Measurements from ENCODE around the gene SLC2A4RG.
"Not testable (repeated sequence)": the region's sequence is repeated elsewhere in the genome, so short reads cannot be mapped to it uniquely, and the experiment has no call there.

Gene SLC2A4RG

DNA sequence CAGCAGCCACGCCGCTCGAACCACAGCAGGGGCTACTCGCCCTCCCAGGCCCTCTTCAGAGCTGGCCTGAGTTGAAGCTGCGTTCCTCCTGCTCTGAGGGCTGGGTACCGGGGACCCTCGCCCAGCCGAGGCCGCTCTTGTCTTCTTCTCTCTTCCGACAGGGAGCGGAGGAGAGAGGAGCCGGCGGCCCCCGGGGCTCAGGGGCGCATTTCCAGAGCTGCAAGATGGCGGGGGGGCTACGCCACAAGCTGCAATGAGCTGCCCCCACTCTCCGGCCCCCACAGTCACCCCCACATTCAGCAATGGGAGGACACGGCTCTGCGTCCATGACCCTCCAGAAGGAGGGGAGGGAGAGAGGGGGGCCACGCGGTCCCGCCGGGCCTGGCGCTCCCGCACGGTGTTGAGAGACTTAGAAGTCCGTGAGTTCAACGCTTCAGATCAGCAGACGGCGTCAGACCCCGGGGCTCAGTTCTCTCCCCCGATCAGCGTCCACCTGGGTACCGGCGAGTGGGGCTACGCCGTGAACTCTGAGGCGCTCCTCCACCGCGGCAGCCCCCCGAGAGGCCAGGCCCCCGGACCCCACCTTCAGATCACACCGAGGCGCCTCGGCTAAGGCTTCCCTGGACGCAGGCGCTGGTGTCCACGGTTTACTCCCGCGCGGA is 31.6 kb downstream of the SLC2A4RG start:
- Histone ChIP-seq H3K9me3 (ENCODE audit: control insufficient read depth, insufficient read depth, low read length) (no peaks in the 10 kb centered on the region), H3K4me3 (ENCODE audit: low read length) (no peak overlapping the region), H3K36me3 (ENCODE audit: control insufficient read depth, insufficient read depth, low read length) (peaks cover 11% of the 10 kb centered on the region; the same call in 1 of the 2 replicates), H3K27me3 (ENCODE audit: control insufficient read depth, insufficient read depth, low read length) (no peaks in the 10 kb centered on the region), H3K4me1 (ENCODE audit: control insufficient read depth, insufficient read depth, low read length) (peaks cover 1% of the 10 kb centered on the region; the same call in 1 of the 2 replicates), H3K27ac (ENCODE audit: low read length) (no peak overlapping the region)
- no CpG with 5 or more reads among the region's 52 CpGs for WGBS (ENCODE audit: insufficient coverage, insufficient read length)
- DNase-seq (ENCODE audit: low read depth, low spot score), result no peak

GRCh38 chr20:63772781-63773518 is 33.4 kb downstream of the SLC2A4RG start:
- H3K27me3 ChIP-seq (ENCODE audit: control insufficient read depth, insufficient read depth, low read length), result no peaks in the 10 kb centered on the region
- peaks cover 1% of the 10 kb centered on the region; the same call in 1 of the 2 replicates for H3K4me1 ChIP-seq (ENCODE audit: control insufficient read depth, insufficient read depth, low read length)
- no CpG with 5 or more reads among the region's 20 CpGs for WGBS (ENCODE audit: insufficient coverage, insufficient read length)
- DNase-seq (ENCODE audit: low read depth, low spot score), result no peak
- peaks cover 8% of the 10 kb centered on the region; the same call in 1 of the 2 replicates for H3K36me3 ChIP-seq (ENCODE audit: control insufficient read depth, insufficient read depth, low read length)
- no peaks in the 10 kb centered on the region for H3K9me3 ChIP-seq (ENCODE audit: control insufficient read depth, insufficient read depth, low read length)
- H3K27ac ChIP-seq (ENCODE audit: low read length), result no peak overlapping the region
- no peak overlapping the region for H3K4me3 ChIP-seq (ENCODE audit: low read length)

DNA sequence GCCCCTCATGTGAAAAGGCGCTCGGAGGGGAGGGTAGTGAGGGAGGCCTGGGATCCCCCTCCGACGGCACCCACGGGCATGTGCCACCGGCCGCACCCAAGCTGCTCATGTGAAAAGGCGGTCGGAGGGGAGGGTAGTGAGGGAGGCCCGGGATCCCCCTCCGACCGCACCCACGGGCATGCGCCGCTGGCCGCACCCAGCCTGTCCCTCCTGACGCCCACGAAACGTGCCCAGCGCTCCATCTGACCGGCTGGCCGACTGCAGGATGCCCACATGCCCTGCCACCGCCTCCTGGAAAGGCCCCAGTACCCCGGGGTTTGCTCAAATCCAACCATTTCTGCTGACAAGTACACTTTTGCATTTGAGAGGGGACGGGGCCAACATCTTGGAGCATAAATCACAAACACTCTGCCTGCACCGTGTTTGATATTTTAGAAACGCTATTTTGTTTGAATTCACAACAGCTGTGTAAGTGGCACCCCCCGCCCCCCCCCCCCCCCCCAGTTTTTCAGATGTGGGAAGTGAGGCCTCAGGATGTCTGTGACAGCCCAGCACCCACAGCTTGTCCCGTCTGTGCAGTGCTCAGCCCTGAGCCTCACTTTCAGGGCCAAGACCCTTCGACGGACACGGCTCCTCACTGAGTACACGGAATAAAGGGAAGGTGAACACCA is 34.1 kb downstream of the SLC2A4RG start:
- DNase-seq (ENCODE audit: low read depth, low spot score), result no peak
- Histone ChIP-seq H3K27me3 (ENCODE audit: control insufficient read depth, insufficient read depth, low read length) (no peaks in the 10 kb centered on the region), H3K4me3 (ENCODE audit: low read length) (no peak overlapping the region), H3K9me3 (ENCODE audit: control insufficient read depth, insufficient read depth, low read length) (no peaks in the 10 kb centered on the region), H3K4me1 (ENCODE audit: control insufficient read depth, insufficient read depth, low read length) (peaks cover 1% of the 10 kb centered on the region; the same call in 1 of the 2 replicates), H3K27ac (ENCODE audit: low read length) (no peak overlapping the region), H3K36me3 (ENCODE audit: control insufficient read depth, insufficient read depth, low read length) (peaks cover 8% of the 10 kb centered on the region; the same call in 1 of the 2 replicates)
- WGBS (ENCODE audit: insufficient coverage, insufficient read length), result no CpG with 5 or more reads among the region's 33 CpGs

DNA sequence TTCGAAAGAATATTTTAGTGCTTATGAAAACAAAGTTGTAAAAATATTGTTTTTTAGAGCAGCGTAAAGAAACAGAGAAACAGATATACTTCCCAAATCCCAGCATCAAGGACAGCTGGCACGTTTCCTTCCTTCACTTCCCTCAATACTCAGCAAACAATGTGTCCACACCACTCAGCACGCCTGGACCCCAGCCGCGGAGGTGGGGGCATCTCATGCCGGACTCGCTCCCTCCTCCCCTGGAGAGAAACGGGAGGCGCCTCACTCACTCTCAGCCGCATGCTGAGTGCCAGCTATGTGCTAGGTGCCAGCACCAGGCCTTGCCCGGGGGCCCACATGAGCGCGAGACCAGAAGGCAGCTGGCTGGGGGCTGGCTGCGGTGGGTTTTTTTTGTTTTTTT is 34.7 kb downstream of the SLC2A4RG start:
- Histone ChIP-seq H3K27me3 (ENCODE audit: control insufficient read depth, insufficient read depth, low read length) (no peaks in the 10 kb centered on the region), H3K4me3 (ENCODE audit: low read length) (no peak overlapping the region), H3K36me3 (ENCODE audit: control insufficient read depth, insufficient read depth, low read length) (peaks cover 4% of the 10 kb centered on the region; the same call in 1 of the 2 replicates), H3K27ac (ENCODE audit: low read length) (no peak overlapping the region), H3K9me3 (ENCODE audit: control insufficient read depth, insufficient read depth, low read length) (no peaks in the 10 kb centered on the region), H3K4me1 (ENCODE audit: control insufficient read depth, insufficient read depth, low read length) (peaks cover 1% of the 10 kb centered on the region; the same call in 1 of the 2 replicates)
- WGBS (ENCODE audit: insufficient coverage, insufficient read length), result no CpG with 5 or more reads among the region's 15 CpGs
- no peak for DNase-seq (ENCODE audit: low read depth, low spot score)

DNA sequence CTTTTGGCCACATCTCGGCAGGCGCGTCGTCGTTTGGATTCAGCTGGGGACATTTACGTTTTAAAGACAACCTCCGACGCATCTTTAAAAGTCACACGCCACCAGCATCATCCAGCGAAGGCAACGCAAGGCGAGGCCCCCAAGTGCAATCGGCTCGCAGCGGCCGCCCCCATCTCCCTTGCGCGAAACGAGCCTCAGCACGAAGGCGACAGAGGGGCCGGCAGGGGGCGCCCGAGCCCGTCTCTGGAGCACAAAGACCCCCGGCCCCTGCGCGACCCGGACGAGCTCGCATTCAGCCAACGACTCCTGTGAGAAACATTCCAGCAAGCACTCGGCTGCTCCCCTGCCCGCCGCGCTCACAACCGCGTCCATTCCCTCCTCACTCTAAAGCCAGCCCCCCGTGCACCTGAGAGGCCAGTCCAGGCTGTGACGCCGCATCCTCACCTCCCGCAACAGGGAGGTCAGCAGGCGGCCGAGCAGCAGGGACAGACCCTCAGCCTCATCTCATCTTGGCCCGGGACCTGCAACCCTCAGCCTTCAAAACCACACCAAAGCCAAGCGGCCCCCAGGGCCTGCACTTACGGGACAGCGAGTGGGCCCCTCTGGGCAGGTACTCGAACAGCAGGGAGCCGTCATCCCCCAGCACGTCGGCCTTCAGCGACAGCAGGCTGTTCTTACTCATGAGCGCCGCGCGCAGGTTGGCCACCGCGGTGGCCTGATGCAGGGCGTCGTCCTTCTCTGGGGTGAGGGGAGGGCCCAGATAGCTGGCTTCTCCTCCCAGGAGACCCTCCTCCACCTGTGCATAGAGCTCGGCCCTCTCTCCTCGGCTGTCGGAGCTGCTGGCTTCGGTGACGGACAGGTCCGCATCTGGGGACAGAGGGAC is 35.8 kb downstream of the SLC2A4RG start:
- Histone ChIP-seq H3K9me3 (ENCODE audit: control insufficient read depth, insufficient read depth, low read length) (no peaks in the 10 kb centered on the region), H3K4me3 (ENCODE audit: low read length) (peak overlapping the region; percentile 25; the same call in 1 of the 2 replicates), H3K27ac (ENCODE audit: low read length) (no peak overlapping the region), H3K4me1 (ENCODE audit: control insufficient read depth, insufficient read depth, low read length) (peaks cover 1% of the 10 kb centered on the region; the same call in 1 of the 2 replicates), H3K36me3 (ENCODE audit: control insufficient read depth, insufficient read depth, low read length) (peaks cover 3% of the 10 kb centered on the region; the same call in 1 of the 2 replicates), H3K27me3 (ENCODE audit: control insufficient read depth, insufficient read depth, low read length) (no peaks in the 10 kb centered on the region)
- no peak for DNase-seq (ENCODE audit: low read depth, low spot score)
- WGBS (ENCODE audit: insufficient coverage, insufficient read length), result no CpG with 5 or more reads among the region's 67 CpGs

- not testable (repeated sequence) for H3K27ac ChIP-seq (ENCODE audit: low read length); H3K4me1 ChIP-seq (ENCODE audit: control insufficient read depth, insufficient read depth, low read length); H3K9me3 ChIP-seq (ENCODE audit: control insufficient read depth, insufficient read depth, low read length); H3K4me3 ChIP-seq (ENCODE audit: low read length); H3K27me3 ChIP-seq (ENCODE audit: control insufficient read depth, insufficient read depth, low read length); DNase-seq (ENCODE audit: low read depth, low spot score); H3K36me3 ChIP-seq (ENCODE audit: control insufficient read depth, insufficient read depth, low read length)
- WGBS (ENCODE audit: insufficient coverage, insufficient read length), result no CpG with 5 or more reads among the region's 23 CpGs
These were observed 37.3 kb downstream of the SLC2A4RG start for GRCh38 chr20:63776875-63777274.

DNA sequence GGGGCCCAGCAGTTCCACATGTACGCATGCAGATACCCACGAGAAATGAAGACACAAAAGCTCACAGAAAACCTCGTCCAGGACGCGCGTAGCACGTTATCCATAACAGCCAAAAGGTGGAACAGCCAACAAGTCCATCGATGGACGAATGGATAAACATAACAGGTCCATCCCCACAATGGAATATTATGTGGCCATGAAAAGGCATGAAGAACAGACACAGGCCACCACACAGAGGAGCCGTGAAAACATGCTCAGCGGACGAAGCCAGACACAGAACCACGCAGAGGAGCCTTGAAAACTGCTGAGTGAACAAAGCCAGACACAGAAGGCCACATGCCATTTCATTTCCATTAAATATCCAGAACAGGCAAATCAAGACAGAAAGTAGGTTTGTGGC is 38.0 kb downstream of the SLC2A4RG start:
- Histone ChIP-seq H3K27me3 (ENCODE audit: control insufficient read depth, insufficient read depth, low read length) (no peaks in the 10 kb centered on the region), H3K36me3 (ENCODE audit: control insufficient read depth, insufficient read depth, low read length) (peaks cover 3% of the 10 kb centered on the region; the same call in 1 of the 2 replicates), H3K27ac (ENCODE audit: low read length) (no peak overlapping the region), H3K4me3 (ENCODE audit: low read length) (no peak overlapping the region), H3K4me1 (ENCODE audit: control insufficient read depth, insufficient read depth, low read length) (peaks cover 1% of the 10 kb centered on the region; the same call in 1 of the 2 replicates), H3K9me3 (ENCODE audit: control insufficient read depth, insufficient read depth, low read length) (no peaks in the 10 kb centered on the region)
- DNase-seq (ENCODE audit: low read depth, low spot score), result no peak
- no CpG with 5 or more reads among the region's 13 CpGs for WGBS (ENCODE audit: insufficient coverage, insufficient read length)

GRCh38 chr20:63778034-63778752 is 38.6 kb downstream of the SLC2A4RG start:
- Histone ChIP-seq H3K27ac (ENCODE audit: low read length) (no peak overlapping the region), H3K27me3 (ENCODE audit: control insufficient read depth, insufficient read depth, low read length) (no peaks in the 10 kb centered on the region), H3K4me1 (ENCODE audit: control insufficient read depth, insufficient read depth, low read length) (peaks cover 1% of the 10 kb centered on the region; the same call in 1 of the 2 replicates), H3K36me3 (ENCODE audit: control insufficient read depth, insufficient read depth, low read length) (no peaks in the 10 kb centered on the region), H3K4me3 (ENCODE audit: low read length) (no peak overlapping the region), H3K9me3 (ENCODE audit: control insufficient read depth, insufficient read depth, low read length) (no peaks in the 10 kb centered on the region)
- no peak for DNase-seq (ENCODE audit: low read depth, low spot score)
- no CpG with 5 or more reads among the region's 19 CpGs for WGBS (ENCODE audit: insufficient coverage, insufficient read length)

DNA sequence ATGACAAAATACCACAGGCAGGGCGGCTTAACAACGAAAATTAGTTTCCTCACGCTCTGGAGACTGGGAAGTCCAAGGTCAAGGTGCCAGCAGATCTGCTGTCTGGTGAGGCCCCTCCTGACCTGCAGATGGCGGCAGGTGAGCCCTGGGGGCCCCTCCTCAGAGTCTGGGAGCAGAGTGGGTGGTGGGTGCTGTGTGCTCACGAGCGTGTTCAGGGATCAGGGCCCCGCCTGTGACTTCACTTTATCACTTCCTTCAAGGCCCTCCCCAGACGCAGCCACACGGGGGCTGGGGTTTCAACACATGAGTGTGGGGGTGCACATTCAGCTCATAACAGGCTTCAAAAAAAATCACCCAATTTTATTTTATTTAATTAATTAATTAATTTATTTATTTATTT is 39.3 kb downstream of the SLC2A4RG start:
- H3K9me3 ChIP-seq (ENCODE audit: control insufficient read depth, insufficient read depth, low read length), result no peaks in the 10 kb centered on the region
- no peaks in the 10 kb centered on the region for H3K27me3 ChIP-seq (ENCODE audit: control insufficient read depth, insufficient read depth, low read length)
- DNase-seq (ENCODE audit: low read depth, low spot score), result no peak
- no peak overlapping the region for H3K4me3 ChIP-seq (ENCODE audit: low read length)
- H3K36me3 ChIP-seq (ENCODE audit: control insufficient read depth, insufficient read depth, low read length), result no peaks in the 10 kb centered on the region
- no peak overlapping the region for H3K27ac ChIP-seq (ENCODE audit: low read length)
- WGBS (ENCODE audit: insufficient coverage, insufficient read length), result no CpG with 5 or more reads among the region's 9 CpGs
- H3K4me1 ChIP-seq (ENCODE audit: control insufficient read depth, insufficient read depth, low read length), result peaks cover 1% of the 10 kb centered on the region; the same call in 1 of the 2 replicates
